Caki2 (cell line): Measurements from ENCODE around the gene WNT9B. TPM values are rescaled to one million over a fixed set of nuclear protein-coding genes. Genes with fewer than 3 reads are reported as not detected.

ENCODE experiments used
- DNase-seq: peaks from one replicate; pipeline ENCODE4 v3.0.0-alpha.2; 2015; ENCODE audit warnings: low read depth
- in situ Hi-C: cut with HindIII; loops from 2 replicates; pipeline ENCODE4 v1.10.0; 2016; ENCODE audit warnings: low sequenced_read_pairs, low pct_unique_long_range_greater_than_20kb, mixed read lengths
- total RNA-seq: library from RNA; depleted of rRNA; stranded (reverse); fragments of >200 nt; shearing (Covaris generic); gene quantifications from 2 replicates; pipeline ENCODE4 v1.2.3, GENCODE V29; 2014; ENCODE audit warnings: low replicate concordance

The WNT9B gene
- total RNA-seq, 1 experiment from 2014 or later, result not detected

DNA sequence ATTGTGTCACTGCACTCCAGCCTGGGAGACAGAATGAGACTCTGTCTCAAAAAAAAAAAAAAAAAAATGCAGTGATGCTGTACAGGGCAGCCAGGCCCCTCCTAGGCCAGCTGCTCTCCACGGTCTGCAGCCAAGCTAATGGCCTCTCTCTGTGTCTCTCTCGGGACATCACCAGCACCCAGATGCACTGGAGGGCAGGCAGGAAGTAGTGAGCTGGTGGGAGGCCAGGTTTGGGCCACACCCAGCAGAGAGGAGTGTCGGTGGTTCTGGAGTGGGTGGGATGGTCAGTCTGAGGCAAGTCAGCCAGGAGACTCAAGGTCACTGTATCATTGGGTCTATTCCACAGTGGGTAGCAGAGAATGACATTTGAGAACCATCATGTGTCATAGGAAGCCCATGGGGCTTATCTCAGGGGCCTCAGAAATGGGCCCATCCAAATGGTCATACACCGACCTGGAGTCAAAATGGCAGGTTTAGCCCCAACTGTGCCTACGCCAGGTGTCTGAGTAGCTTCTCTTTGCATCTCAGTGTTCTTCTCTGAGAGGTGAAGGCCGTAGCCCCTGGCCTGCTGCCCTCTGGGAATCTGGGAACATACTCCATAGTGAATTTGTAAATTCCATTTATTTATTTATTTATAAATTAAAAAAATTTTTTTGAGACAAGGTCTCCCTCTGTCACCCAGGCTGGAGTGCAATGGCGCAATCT, 22.7 kb downstream of the WNT9B start:
- in situ Hi-C loops, result no loop called here
- DNase-seq, result no peak

GRCh38 chr17:46874906-46875305, 23.5 kb downstream of the WNT9B start:
- DNase-seq, result no peak
- in situ Hi-C loops, result no loop called here

GRCh38 chr17:46875849-46876352, 24.5 kb downstream of the WNT9B start:
- DNase-seq, result no peak
- in situ Hi-C loops, result no loop called here

DNA sequence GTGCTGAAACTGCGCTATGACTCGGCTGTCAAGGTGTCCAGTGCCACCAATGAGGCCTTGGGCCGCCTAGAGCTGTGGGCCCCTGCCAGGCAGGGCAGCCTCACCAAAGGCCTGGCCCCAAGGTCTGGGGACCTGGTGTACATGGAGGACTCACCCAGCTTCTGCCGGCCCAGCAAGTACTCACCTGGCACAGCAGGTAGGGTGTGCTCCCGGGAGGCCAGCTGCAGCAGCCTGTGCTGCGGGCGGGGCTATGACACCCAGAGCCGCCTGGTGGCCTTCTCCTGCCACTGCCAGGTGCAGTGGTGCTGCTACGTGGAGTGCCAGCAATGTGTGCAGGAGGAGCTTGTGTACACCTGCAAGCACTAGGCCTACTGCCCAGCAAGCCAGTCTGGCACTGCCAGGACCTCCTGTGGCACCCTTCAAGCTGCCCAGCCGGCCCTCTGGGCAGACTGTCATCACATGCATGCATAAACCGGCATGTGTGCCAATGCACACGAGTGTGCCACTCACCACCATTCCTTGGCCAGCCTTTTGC, 25.0 kb downstream of the WNT9B start:
- in situ Hi-C loops, result no loop called here
- no peak for DNase-seq

GRCh38 chr17:46876926-46877325, 25.5 kb downstream of the WNT9B start:
- DNase-seq, result no peak
- in situ Hi-C loops, result no loop called here

- in situ Hi-C loops, result no loop called here
Measured at GRCh38 chr17:46877466-46877865, 26.1 kb downstream of the WNT9B start.

GRCh38 chr17:46878055-46878454, 26.7 kb downstream of the WNT9B start:
- in situ Hi-C loops, result no loop called here
- no peak for DNase-seq

More at GRCh38 chr17:46877466-46877865, 26.1 kb downstream of the WNT9B start:
- no peak for DNase-seq

GRCh38 chr17:46879101-46879500, 27.7 kb downstream of the WNT9B start:
- in situ Hi-C loops, result no loop called here
- no peak for DNase-seq

DNA sequence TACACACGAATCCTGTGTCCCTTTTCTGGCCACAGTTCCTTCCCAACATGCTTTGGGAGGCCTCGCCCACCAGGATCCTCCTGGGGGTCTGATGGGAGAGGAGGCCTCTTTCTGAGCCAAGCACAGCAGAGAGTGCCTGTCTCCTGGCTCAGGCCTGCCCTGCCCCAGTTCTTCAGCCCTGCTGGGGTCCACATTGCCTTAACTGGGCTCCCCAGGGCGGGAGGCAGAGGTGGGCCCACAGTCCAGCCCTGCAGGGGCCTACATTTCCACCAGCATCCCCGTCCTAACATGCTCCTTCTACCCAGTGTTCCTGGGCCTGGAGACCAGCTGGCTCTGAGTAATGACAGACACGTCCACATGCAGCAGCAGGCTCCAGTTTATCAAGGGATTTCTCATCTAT, 29.6 kb downstream of the WNT9B start:
- no peak for DNase-seq
- in situ Hi-C loops, result no loop called here

GRCh38 chr17:46882666-46883065, 31.3 kb downstream of the WNT9B start:
- DNase-seq, result no peak
- in situ Hi-C loops, result no loop called here

- in situ Hi-C loops, result no loop called here
Measured at GRCh38 chr17:46883871-46884520, 32.6 kb downstream of the WNT9B start.

DNA sequence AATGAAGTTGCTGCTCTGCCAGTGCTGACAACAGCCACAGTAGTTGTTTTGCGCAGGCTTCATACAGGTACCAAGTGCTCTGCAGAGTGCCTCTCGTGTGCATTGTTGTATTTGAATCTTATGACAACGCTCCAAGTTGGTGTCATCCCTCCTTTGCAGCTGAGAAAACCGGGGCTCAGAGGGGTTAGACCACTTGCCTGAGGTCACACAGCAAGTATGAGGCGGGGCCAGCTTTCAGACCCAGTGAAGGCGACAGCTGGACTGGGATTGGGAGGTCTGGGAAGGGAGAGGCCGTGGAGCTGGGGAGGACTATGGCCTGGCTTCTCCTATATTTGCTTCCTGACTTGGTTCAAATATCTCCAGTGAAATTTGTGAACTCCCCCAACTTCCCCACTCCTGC, 33.2 kb downstream of the WNT9B start:
- no peak for DNase-seq
- in situ Hi-C loops, result no loop called here

More at GRCh38 chr17:46883871-46884520, 32.6 kb downstream of the WNT9B start:
- DNase-seq, result no peak

GRCh38 chr17:46885415-46886309, 34.3 kb downstream of the WNT9B start:
- DNase-seq, result no peak
- in situ Hi-C loops, result no loop called here

GRCh38 chr17:46886310-46886663, 34.9 kb downstream of the WNT9B start:
- DNase-seq, result no peak
- in situ Hi-C loops, result no loop called here

- DNase-seq, result no peak
- in situ Hi-C loops, result no loop called here
Measured at GRCh38 chr17:46887717-46888116, 36.3 kb downstream of the WNT9B start.

DNA sequence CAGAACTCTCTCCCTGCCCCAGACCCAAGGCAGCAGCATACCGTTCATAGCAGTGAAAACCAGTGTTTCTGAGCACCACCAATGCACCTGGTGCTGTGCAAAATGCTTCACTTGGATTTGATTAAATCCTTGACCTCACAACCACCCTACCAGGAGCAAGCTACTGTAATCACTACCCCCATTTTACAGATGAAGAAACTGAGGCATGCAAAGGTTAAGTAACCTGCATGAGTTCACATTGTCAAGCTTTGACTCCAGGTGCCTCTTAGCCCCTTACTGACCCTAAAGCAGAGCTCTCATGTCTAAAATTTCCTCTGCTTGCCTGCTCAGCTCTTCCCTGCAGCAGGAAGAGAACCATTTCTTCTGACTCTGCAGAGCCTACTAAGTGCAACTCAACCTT, 37.3 kb downstream of the WNT9B start:
- in situ Hi-C loops, result no loop called here
- no peak for DNase-seq

DNA sequence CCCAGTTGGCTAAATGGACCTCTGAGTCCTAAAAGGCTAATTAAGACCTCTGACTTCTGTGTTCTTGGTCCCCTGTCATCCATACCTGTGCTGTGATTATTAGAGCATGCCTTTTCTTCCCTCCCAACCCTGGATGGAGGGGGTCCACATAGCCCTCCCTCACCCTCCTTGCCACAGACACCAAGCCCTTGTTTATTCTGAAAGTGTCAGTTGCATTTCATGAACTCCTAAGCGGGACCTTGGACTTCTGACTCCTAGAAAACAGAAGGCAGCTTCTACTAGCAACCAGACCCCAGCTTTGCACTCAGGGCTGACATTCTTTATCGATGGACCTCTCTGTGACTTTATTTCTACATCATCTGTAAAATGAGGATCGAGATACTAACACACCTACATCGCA, 38.1 kb downstream of the WNT9B start:
- in situ Hi-C loops, result no loop called here

GRCh38 chr17:46889992-46890564, 38.7 kb downstream of the WNT9B start:
- in situ Hi-C loops, result no loop called here
- no peak for DNase-seq

More for the DNA sequence above, 38.1 kb downstream of the WNT9B start:
- no peak for DNase-seq
